ENCODE results near the gene EGFR.

The EGFR gene

DNA sequence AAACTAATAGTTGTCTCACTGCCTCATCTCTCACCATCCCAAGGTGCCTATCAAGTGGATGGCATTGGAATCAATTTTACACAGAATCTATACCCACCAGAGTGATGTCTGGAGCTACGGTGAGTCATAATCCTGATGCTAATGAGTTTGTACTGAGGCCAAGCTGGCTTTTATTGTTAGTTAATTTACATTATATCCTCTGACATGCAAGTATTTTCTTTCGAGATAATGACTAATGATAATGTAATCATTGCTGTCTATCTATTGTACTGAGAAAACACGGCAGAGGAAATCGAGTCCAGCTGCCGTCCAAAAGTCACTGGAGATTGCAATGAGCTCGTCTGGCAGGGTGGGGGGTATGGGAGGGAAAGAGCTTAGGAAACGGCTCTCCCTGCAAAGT is 173.9 kb downstream of the EGFR start:
- Histone ChIP-seq H3K27ac (no peak overlapping the region), H3K4me2 (no peak overlapping the region), H3K4me1 (ENCODE audit: low read depth, poor library complexity, severe bottlenecking) (no peaks in the 10 kb centered on the region), H2AFZ (ENCODE audit: low read depth) (no peak overlapping the region), H3K4me3 (IDR thresholded peaks at IDR 0.05; ENCODE audit: insufficient read depth, low read depth, low read length) (no peak overlapping the region), H3K9ac (no peak overlapping the region), H3K36me3 (ENCODE audit: insufficient read depth) (no peaks in the 10 kb centered on the region), H3K79me2 (ENCODE audit: insufficient read depth, low read depth) (no peaks in the 10 kb centered on the region), H3K27me3 (ENCODE audit: insufficient read depth, low read depth) (no peaks in the 10 kb centered on the region), H4K20me1 (ENCODE audit: insufficient read depth) (no peaks in the 10 kb centered on the region)
- TF ChIP-seq, protein P1, sequence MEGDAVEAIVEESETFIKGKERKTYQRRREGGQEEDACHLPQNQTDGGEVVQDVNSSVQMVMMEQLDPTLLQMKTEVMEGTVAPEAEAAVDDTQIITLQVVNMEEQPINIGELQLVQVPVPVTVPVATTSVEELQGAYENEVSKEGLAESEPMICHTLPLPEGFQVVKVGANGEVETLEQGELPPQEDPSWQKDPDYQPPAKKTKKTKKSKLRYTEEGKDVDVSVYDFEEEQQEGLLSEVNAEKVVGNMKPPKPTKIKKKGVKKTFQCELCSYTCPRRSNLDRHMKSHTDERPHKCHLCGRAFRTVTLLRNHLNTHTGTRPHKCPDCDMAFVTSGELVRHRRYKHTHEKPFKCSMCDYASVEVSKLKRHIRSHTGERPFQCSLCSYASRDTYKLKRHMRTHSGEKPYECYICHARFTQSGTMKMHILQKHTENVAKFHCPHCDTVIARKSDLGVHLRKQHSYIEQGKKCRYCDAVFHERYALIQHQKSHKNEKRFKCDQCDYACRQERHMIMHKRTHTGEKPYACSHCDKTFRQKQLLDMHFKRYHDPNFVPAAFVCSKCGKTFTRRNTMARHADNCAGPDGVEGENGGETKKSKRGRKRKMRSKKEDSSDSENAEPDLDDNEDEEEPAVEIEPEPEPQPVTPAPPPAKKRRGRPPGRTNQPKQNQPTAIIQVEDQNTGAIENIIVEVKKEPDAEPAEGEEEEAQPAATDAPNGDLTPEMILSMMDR (conservative IDR thresholded peaks at IDR 0.05; ENCODE audit: low read depth, low read length), result no peak

DNA sequence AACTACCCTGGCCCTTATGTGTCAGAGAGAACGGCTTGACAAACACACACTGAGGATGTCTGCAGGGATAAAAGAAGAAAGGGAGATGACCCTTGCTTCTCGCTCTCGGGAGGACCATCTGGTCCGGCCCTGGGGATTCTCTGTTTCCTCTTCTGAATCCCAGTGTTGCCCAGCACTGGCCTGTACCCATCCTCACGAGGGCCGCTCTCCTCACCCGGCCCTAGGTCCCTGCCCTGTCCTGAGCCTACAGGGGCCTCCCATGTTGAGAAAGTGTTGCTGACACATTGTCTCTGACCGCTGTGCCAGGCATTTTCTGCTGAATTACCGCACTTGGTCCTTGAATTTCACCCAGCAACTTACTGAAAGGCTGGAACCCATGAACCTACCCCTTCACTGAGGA is 174.4 kb downstream of the EGFR start:
- no peak overlapping the region for H3K27ac ChIP-seq
- H2AFZ ChIP-seq (ENCODE audit: low read depth), result no peak overlapping the region
- no peaks in the 10 kb centered on the region for H3K4me1 ChIP-seq (ENCODE audit: low read depth, poor library complexity, severe bottlenecking)
- no peak overlapping the region for H3K4me2 ChIP-seq
- H3K27me3 ChIP-seq (ENCODE audit: insufficient read depth, low read depth), result no peaks in the 10 kb centered on the region
- no peaks in the 10 kb centered on the region for H3K36me3 ChIP-seq (ENCODE audit: insufficient read depth)
- TF ChIP-seq, protein P1 (conservative IDR thresholded peaks at IDR 0.05; ENCODE audit: low read depth, low read length), result no peak
- H3K9ac ChIP-seq, result no peak overlapping the region
- H3K79me2 ChIP-seq (ENCODE audit: insufficient read depth, low read depth), result no peaks in the 10 kb centered on the region
- H3K4me3 ChIP-seq (IDR thresholded peaks at IDR 0.05; ENCODE audit: insufficient read depth, low read depth, low read length), result no peak overlapping the region
- H4K20me1 ChIP-seq (ENCODE audit: insufficient read depth), result no peaks in the 10 kb centered on the region

DNA sequence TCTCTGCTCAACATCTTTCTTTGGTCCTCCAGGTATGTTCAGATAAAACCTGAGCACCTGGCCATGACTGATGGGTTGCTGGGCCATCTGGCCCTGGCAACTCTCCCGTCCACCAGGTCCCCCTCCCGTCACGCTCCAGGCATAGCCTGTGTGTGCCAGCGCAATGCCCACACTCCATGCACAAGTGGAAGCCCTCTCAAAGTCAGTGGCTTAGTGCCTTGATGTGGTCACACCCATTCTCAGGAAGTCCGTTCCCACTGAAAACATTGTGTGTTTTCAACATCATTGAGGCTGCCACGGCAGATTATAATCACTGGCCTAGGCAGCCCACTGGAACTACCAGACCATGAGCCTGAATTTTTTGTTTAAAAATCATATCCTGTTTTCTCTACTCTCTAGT is 175.7 kb downstream of the EGFR start:
- Histone ChIP-seq H3K36me3 (ENCODE audit: insufficient read depth) (no peaks in the 10 kb centered on the region), H3K4me3 (IDR thresholded peaks at IDR 0.05; ENCODE audit: insufficient read depth, low read depth, low read length) (no peak overlapping the region), H3K4me2 (no peak overlapping the region), H3K79me2 (ENCODE audit: insufficient read depth, low read depth) (no peaks in the 10 kb centered on the region), H3K4me1 (ENCODE audit: low read depth, poor library complexity, severe bottlenecking) (no peaks in the 10 kb centered on the region), H3K9ac (no peak overlapping the region), H2AFZ (ENCODE audit: low read depth) (no peak overlapping the region), H3K27me3 (ENCODE audit: insufficient read depth, low read depth) (no peaks in the 10 kb centered on the region), H4K20me1 (ENCODE audit: insufficient read depth) (no peaks in the 10 kb centered on the region), H3K27ac (no peak overlapping the region)
- TF ChIP-seq, protein P1 (conservative IDR thresholded peaks at IDR 0.05; ENCODE audit: low read depth, low read length), result no peak

DNA sequence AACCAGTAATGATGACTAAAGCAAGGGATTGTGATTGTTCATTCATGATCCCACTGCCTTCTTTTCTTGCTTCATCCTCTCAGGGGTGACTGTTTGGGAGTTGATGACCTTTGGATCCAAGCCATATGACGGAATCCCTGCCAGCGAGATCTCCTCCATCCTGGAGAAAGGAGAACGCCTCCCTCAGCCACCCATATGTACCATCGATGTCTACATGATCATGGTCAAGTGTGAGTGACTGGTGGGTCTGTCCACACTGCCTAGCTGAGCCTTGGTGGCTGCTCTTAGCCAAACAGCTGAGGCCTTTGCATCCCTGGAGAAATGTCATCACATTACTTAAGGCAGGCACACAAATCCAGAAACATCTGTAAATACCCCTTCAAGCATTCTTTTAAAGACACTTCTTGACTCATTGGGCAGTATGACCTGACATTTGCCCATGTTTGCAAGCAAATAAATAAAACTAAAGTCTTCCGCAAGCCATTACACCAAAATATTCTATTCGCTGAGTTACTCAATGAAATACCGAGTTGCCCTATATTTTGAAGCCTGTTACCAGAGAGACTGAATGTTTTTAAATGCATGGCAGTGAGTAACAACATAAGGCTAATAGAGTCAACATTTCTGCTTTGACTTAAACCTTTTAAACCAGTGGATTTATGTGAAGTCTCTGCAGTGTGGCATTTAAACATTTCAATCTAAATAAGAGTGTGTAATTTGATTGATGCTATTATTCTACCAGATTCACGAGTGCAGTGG is 180.0 kb downstream of the EGFR start:
- H3K79me2 ChIP-seq (ENCODE audit: insufficient read depth, low read depth), result no peaks in the 10 kb centered on the region
- no peak overlapping the region for H3K27ac ChIP-seq
- no peak overlapping the region for H3K9ac ChIP-seq
- H3K4me2 ChIP-seq, result no peak overlapping the region
- no peaks in the 10 kb centered on the region for H3K4me1 ChIP-seq (ENCODE audit: low read depth, poor library complexity, severe bottlenecking)
- H4K20me1 ChIP-seq (ENCODE audit: insufficient read depth), result no peaks in the 10 kb centered on the region
- H3K36me3 ChIP-seq (ENCODE audit: insufficient read depth), result no peaks in the 10 kb centered on the region
- no peaks in the 10 kb centered on the region for H3K27me3 ChIP-seq (ENCODE audit: insufficient read depth, low read depth)
- no peak overlapping the region for H3K4me3 ChIP-seq (IDR thresholded peaks at IDR 0.05; ENCODE audit: insufficient read depth, low read depth, low read length)
- H2AFZ ChIP-seq (ENCODE audit: low read depth), result no peak overlapping the region
- TF ChIP-seq, protein P1 (conservative IDR thresholded peaks at IDR 0.05; ENCODE audit: low read depth, low read length), result no peak

Measured in KMS-11 (cell line).